ENCODE results near the gene POMT2.
"Not testable (repeated sequence)": the region's sequence is repeated elsewhere in the genome, so short reads cannot be mapped to it uniquely, and the experiment has no call there.

POMT2 gene

DNA sequence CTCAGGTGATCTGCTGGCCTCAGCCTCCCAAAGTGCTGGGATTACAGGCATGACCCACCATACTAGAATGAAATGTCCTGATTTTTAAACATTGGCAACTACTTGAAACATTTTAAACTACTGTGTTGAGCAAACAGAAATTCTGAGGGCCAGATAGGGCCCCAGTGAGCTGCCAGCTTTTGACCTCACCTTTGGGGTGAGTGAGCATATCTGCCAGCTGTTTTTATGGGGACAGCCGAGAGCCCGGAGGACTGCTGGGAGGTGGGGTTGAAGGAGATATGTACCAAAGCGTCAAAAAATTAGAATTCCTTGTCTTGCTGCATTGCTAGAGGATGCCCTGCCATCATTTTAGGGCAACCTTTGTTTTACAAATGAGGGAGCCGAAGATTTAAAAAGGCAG is 2.9 kb upstream of the POMT2 start:
- no peak for DNase-seq

- no peak for DNase-seq
Observed at GRCh38 chr14:77322951-77323350, 2.3 kb upstream of the POMT2 start.

- no peak for DNase-seq
Observed at GRCh38 chr14:77322250-77322902, 1.7 kb upstream of the POMT2 start.

DNA sequence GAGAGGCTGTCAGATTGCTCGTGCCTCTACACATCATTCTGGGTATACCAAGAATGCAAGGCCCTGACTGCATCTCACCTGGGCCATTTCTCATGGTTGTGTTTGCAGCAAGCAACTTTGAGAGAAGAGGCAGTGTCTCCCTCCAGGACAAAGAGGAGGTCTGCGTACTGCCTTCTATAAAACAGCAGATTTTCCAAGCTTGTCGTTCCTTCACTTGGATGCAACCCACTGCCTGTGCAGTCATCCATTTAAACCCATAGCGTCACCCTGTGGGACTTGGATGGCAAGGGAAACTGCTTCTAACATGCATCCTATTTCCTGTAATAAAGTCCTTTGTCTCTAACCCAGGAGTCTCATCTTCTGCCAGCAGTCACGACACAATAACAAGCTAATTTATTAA is 1.3 kb downstream of the POMT2 start:
- no peak for DNase-seq

GRCh38 chr14:77318756-77319155 is 1.9 kb downstream of the POMT2 start:
- not testable (repeated sequence) for DNase-seq

DNA sequence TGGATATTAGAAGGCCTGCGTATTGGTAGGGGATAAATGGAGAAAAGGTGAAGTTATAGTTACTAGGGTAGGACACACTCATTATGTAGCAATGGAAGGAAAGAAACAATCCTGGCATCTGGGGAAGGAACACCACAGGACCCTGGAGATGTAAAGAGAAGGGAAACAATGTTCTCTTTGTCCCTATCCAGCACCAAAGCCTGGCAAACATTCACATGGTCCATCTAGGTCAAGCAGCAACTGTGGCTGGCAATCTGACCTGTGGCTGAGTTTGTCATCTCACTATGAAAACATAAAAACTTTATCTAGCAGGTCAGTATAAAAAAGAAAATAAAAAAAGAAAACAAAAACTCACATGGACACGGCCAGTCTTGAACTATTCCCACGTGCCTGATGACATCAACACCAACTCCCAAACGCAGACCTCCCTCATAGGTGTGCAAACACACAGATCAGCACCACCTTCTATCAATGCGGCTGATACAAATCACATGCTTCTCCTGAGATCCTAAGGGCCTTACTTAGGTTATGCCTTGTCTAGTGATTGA is 2.6 kb downstream of the POMT2 start:
- DNase-seq, result no peak

- DNase-seq, result peak; percentile 38
Observed at GRCh38 chr14:77316872-77317301, 3.8 kb downstream of the POMT2 start.

- no peak for DNase-seq
Observed at GRCh38 chr14:77316195-77316505, 4.5 kb downstream of the POMT2 start.

GRCh38 chr14:77314539-77315457 is 5.9 kb downstream of the POMT2 start:
- no peak for DNase-seq

- no peak for DNase-seq
Observed at GRCh38 chr14:77314043-77314442, 6.6 kb downstream of the POMT2 start.

GRCh38 chr14:77313371-77313770 is 7.3 kb downstream of the POMT2 start:
- no peak for DNase-seq

DNA sequence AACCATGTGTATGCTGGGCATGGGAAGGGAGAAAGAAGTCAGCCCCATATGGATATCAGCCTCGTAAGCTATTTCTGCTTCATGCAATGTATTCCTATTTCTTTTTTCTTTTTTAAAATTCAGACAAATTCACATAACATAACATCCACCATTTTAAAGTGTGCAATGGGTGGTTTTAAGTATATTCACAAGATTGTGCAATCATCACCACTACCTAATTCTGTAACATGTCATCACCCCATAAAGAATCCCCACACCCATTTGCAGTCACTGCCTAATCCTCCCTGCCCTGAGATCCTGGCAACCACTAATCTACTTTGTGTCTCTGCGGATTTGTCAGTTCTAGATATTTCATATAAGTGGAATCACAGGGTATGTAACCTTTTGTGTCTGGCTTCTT is 9.5 kb downstream of the POMT2 start:
- DNase-seq, result no peak

DNA sequence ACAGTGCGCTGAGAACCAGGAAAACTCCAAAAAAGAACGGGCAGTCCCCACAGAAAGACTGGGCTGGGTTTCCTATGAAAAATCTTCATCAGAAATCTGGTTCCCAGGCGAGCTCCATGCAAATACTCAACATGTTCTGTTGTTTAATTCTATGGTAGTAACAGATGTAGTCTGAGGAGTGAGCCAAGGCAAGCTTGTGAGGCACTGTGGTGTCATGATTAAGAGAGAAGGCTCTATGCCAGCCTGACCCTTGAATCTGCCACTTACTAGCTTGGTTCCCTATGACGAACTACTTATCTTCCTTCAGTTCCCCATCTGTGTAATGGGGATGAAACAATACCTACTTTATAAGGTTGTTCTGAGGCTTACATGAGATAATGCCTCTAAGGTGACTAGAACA is 10.7 kb downstream of the POMT2 start:
- no peak for DNase-seq

DNA sequence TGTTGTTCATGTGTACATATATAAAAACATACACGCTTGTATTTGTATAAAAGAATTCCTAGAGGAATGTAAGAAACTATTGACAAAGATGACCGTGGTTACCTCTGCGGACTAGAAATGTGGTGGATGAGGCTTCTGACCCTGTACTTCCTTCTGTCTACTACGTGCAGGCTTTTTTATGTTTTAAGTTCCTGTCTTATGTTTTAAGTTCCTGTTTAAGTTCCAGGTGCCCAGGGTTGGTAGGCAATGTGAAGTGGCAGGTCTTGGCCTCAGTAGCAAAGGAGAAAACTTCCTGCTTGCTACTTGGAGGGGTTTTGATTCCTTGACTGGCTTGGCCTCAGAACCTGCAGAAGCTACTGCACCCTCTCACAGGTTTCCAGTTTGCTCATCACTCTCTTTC is 11.6 kb downstream of the POMT2 start:
- no peak for DNase-seq

DNA sequence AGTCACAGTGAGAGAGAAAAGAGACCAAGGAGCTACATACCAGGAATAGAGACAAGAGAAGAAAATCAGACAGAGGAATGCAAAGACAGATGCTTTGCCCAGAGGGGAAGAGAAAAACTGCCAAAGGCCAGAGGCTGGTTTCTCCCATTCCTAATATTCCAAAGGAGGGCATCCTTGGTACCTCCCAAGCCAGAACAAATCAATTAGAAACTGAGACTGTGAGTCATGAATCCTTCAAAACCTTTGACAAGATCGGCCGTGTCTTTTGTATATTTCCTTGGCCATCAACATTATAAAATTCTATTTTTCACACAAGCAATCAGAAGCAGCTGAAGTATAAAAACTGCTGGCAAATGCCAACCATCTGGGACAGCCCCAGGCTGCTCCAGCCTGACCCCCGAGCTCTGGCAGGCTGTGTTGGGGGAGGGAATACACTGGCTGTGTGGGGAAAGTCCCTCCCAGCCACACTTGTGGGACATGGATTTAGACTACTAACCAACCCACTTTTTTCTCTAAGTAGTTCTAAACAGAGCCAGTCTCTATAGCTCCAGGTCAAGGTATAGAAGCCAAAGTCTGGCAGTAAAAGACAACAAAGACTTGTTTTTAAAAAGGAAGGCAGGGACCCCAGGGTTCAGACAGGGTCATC is 13.7 kb downstream of the POMT2 start:
- DNase-seq, result no peak

DNA sequence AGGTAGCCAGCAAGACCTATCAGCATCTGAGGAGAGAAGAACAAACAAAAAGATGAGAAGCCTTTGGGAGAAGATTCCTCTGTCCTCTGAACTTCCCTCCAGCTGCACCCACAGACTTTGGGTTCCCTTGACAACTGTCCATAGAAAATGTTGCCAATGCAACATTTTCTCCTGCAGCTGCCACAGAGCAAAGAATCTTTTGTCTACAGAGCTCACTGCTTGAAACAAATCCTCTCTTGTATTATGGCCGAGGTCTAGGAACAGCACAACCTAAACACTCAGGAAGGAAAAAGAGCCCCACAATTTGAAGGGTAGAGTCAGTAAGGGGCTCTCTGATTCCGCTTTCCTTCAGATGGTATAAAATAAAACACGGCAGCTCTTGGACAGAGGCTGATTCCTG is 14.3 kb downstream of the POMT2 start:
- no peak for DNase-seq

- DNase-seq, result no peak
Observed at GRCh38 chr14:77305696-77306095, 15.0 kb downstream of the POMT2 start.

DNA sequence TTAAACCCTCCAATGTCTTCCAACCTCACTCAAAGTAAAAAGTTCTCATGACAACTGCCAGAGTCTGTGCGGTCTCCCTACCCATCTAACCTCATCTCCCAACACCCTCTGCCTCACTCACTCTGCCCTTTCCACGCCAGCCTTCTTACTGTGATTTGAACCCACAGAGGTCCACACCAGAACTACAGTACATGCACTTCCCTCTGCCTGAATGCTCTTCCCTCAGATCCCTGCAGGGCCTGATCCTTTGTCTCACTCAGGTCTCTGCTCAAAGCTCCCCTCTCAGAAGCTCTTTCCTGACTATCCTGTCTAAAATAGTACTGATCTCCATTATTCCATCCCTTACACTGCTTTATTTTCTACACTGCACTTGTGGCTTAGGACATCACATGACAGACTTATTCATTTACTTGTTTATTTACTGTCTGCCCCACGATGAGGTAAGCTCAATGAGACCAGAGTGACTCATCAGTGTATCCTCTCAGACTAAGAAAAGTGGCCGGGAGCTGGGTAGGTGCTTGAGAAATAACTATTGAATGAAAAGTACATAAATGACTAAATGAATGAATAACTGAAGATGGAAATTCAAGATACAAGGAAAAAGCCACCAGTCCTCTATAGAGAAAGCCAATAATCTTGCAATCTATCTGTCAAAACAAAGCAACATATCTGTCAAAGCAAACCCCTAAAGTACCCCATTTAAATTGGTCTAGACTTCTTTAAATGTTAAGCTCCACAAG is 17.1 kb downstream of the POMT2 start:
- DNase-seq, result peak; percentile 34

- no peak for DNase-seq
Observed at GRCh38 chr14:77302926-77303325, 17.8 kb downstream of the POMT2 start.

DNA sequence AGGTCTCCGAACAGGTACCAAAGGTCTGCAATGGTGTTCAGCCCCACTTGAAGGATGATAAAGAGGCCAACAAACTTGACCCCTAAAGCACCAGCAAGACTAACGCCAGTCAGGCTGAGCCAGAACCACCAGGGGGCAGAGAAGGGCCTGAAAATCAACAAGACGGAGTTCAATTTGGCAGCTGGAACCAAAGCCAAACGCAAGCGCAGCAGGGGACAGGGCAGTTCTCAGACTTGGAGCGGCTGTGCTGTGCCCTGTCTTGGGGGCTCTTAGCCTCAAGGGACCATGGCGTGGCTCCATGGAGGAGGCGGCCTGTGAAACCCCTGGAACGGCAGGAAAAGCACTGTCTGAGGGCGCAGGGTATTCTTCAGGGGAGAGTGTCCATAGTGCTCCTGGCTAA is 19.6 kb downstream of the POMT2 start:
- no peak for DNase-seq

DNA sequence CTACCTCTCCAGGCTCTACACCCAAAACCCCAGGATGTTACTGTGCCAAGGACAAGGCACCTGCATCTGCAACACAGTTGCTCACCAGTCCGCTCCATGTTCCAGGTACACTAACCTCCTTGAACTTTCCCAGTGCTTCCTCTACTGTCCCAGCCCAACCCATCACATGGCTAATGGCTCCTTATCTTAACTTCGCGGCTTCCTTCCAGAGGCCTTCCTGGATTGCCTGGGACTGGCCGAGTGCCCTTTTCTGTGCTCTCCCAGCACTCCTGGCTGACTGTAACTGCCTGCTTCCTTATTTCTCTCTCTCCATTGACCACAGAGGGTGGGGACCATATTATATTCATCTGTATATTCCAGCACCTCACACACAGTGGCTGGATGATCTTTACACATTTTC is 20.9 kb downstream of the POMT2 start:
- no peak for DNase-seq

DNA sequence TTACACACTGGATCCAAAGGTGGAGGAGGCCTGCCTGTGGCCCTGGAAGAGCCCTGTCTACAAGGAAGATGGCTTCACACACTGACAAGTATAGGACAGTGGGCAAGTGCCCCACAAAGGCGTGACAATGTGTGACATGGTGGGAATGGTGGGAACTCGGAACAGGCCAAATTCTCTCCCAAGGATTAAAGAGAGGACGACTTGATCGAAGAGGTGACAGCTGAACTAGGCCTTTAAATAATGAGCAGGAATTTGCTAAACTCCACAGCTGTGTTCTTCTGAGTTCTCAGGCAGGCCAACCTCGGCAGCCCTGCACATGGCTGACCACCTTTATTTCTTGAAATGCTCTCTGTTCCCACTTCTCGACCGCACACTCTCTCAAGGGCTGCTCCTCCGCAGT is 23.8 kb downstream of the POMT2 start:
- no peak for DNase-seq

- no peak for DNase-seq
Observed at GRCh38 chr14:77296155-77296554, 24.5 kb downstream of the POMT2 start.
